Osteoblast (primary cell): Measurements from ENCODE around the gene PFDN1. TPM values are rescaled to one million over a fixed set of nuclear protein-coding genes. Genes with fewer than 3 reads are reported as not detected.

Source experiments
- DNase-seq: peaks from one replicate; pipeline ENCODE4 v3.0.0; 2011; ENCODE audit warnings: low spot score, mixed read lengths; ENCODE audit not compliant: insufficient read length; ENCODE audit errors: missing footprints
- H2AFZ ChIP-seq: 2 replicates; pipeline ENCODE4 v1.6.0; 2011; ENCODE audit warnings: mild to moderate bottlenecking, low read length
- H3K27ac ChIP-seq: 2 replicates; pipeline ENCODE4 v1.5.1; 2011; ENCODE audit warnings: mild to moderate bottlenecking, low read depth, low read length, moderate library complexity
- H3K27me3 ChIP-seq: 2 replicates; pipeline ENCODE4 v1.6.0; 2012; ENCODE audit warnings: mild to moderate bottlenecking, control low read depth, inconsistent platforms, low read length, moderate library complexity; ENCODE audit not compliant: insufficient read depth
- H3K36me3 ChIP-seq: 2 replicates; pipeline ENCODE4 v1.5.1; 2011; ENCODE audit warnings: mild to moderate bottlenecking, low read length, control low read depth, moderate library complexity; ENCODE audit not compliant: insufficient read depth
- H3K4me1 ChIP-seq: 2 replicates; pipeline ENCODE4 v1.5.1; 2011; ENCODE audit warnings: mild to moderate bottlenecking, low read length, control low read depth, moderate library complexity; ENCODE audit not compliant: insufficient read depth
- H3K4me2 ChIP-seq: 2 replicates; pipeline ENCODE4 v1.6.0; 2011; ENCODE audit warnings: mild to moderate bottlenecking, low read length; ENCODE audit not compliant: insufficient read depth
- H3K4me3 ChIP-seq: fragments of 200-600 bp; sonication (generic); 3 replicates; pipeline ENCODE4 v1.5.1; 2012; ENCODE audit warnings: mild to moderate bottlenecking, low read length, inconsistent platforms; ENCODE audit not compliant: insufficient read depth
- H3K79me2 ChIP-seq: 2 replicates; pipeline ENCODE4 v1.6.0; 2012; ENCODE audit warnings: mild to moderate bottlenecking, low read length, control low read depth, inconsistent platforms; ENCODE audit not compliant: insufficient read depth
- H3K9me3 ChIP-seq: 2 replicates; pipeline ENCODE4 v1.5.1; 2011; ENCODE audit warnings: low read depth, low read length, control low read depth
- H4K20me1 ChIP-seq: 2 replicates; pipeline ENCODE4 v1.6.0; 2012; ENCODE audit warnings: mild to moderate bottlenecking, low read length, control low read depth; ENCODE audit not compliant: insufficient read depth
- total RNA-seq: library from RNA; depleted of rRNA; stranded (reverse); fragments of >200 nt; gene quantifications from 2 replicates; pipeline ENCODE4 v1.2.3, GENCODE V29; 2012
- TF ChIP-seq, protein P1 (sequence below): IDR thresholded peaks from 2 replicates; pipeline ENCODE4 v1.5.1; 2011; ENCODE audit warnings: mild to moderate bottlenecking, low read depth, low read length, moderate library complexity; ENCODE audit errors: extremely low read depth

PFDN1 gene
- total RNA-seq, 1 donor, result 65.9 TPM

DNA sequence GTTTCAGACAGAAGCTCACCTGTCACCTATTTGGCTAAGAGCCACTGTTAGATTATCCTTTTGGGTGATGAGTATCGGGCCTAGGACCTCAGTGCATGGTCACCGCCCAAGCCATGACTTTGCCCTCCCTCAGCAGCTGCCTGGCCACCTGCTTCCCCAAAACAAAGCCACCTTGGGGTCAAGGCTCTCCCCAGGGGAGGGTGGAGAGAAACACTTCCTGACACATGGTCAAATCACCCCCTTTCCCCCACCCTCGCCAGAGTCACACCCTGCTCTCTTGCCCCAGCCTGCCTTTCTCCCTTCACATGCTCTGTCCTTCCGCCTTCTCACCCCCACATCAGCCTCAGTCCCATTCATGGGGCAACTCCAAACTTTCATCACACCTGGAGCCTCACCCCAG lies 45.2 kb upstream of the PFDN1 start:
- Histone ChIP-seq H3K4me3 (no peak overlapping the region), H3K36me3 (no peaks in the 10 kb centered on the region), H3K27ac (no peak overlapping the region), H3K9me3 (no peaks in the 10 kb centered on the region), H3K27me3 (no peaks in the 10 kb centered on the region), H3K79me2 (peaks cover 28% of the 10 kb centered on the region), H4K20me1 (peaks cover 4% of the 10 kb centered on the region), H2AFZ (no peak overlapping the region), H3K4me1 (peaks cover 28% of the 10 kb centered on the region), H3K4me2 (no peak overlapping the region)
- TF ChIP-seq, protein P1, sequence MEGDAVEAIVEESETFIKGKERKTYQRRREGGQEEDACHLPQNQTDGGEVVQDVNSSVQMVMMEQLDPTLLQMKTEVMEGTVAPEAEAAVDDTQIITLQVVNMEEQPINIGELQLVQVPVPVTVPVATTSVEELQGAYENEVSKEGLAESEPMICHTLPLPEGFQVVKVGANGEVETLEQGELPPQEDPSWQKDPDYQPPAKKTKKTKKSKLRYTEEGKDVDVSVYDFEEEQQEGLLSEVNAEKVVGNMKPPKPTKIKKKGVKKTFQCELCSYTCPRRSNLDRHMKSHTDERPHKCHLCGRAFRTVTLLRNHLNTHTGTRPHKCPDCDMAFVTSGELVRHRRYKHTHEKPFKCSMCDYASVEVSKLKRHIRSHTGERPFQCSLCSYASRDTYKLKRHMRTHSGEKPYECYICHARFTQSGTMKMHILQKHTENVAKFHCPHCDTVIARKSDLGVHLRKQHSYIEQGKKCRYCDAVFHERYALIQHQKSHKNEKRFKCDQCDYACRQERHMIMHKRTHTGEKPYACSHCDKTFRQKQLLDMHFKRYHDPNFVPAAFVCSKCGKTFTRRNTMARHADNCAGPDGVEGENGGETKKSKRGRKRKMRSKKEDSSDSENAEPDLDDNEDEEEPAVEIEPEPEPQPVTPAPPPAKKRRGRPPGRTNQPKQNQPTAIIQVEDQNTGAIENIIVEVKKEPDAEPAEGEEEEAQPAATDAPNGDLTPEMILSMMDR, result no peak
- peak; percentile 35 for DNase-seq

DNA sequence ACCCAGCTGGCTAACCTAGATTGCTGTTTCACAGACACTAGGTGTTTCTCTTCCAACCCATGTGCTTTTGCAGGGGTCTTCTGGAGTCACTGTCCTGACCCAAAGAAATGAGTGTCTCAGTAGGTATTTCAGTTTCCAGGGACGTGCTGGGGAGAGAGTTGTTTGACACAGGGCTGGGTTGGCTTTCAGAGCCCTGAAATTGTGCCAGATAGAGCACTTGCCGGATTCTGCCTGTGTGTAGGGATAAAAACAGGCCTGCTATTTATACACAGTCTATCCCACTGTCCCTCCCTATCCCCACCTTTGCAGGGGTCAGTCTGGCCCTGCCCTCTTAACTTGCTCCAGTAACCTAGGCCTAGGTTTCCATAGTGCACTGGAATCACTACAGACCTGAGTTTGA lies 44.5 kb upstream of the PFDN1 start:
- TF ChIP-seq, protein P1, result no peak
- Histone ChIP-seq H3K4me1 (peaks cover 28% of the 10 kb centered on the region), H4K20me1 (peaks cover 4% of the 10 kb centered on the region), H3K79me2 (peaks cover 34% of the 10 kb centered on the region), H3K4me3 (no peak overlapping the region), H3K27me3 (no peaks in the 10 kb centered on the region), H3K9me3 (no peaks in the 10 kb centered on the region), H3K4me2 (peak overlapping the region; percentile 96), H3K36me3 (peaks cover 1% of the 10 kb centered on the region), H2AFZ (no peak overlapping the region), H3K27ac (no peak overlapping the region)
- DNase-seq, result no peak

DNA sequence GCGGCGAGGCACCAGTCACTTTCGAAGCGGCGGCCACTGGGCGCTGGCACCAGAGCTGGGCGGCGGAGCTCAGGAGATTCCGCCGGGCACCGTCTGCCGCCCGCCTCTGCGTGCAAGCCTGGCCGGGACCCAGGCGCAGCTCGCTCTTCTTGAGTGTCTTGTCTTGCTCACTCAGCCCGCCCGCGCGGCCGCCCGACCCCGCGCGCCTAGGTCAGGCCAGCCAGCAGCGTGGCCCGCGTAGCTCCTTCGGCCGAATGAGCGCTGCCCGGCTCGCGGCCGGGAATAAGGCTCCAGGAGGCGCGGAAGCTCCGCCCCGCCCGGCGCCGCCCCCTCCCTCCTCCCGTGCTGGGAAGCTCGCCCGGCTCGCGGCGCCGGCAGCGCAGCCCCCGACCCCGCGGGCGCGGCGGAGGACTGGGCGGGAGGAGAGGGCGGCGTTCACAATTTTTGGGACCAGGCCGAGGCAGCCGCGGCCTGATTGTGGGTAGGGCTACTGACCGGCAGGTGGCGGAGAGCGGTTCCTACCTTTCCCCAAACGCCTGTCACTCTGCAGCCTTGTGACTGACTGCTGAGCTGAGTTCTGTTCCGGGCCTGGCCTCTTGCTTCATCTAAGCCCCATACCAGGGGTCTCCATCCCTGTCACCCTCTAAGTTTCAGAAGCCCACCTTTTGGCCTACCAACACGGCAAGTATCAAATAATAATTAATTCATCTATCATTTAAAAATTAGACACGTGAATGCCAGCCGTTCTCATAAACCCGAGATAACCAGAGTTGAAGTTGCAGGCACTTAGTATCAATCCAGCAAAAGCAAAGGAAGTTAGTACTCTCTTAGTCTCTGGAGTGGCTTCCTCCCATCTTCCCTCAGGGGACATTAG lies 43.7 kb upstream of the PFDN1 start, which contains the start of gene HBEGF:
Gene HBEGF (minus strand): TSS at position 256 of the 874 bp plus-strand sequence. CDS start 275 bp downstream, outside the sequence.
- TF ChIP-seq, protein P1, result peak; percentile 42
- DNase-seq, result peak; percentile 98
- H3K36me3 ChIP-seq, result peaks cover 9% of the 10 kb centered on the region
- no peaks in the 10 kb centered on the region for H3K9me3 ChIP-seq
- peaks cover 41% of the 10 kb centered on the region for H3K79me2 ChIP-seq
- peak within 1 kb of the TSS; percentile 85 for H3K4me3 ChIP-seq
- peaks cover 4% of the 10 kb centered on the region for H4K20me1 ChIP-seq
- H3K27me3 ChIP-seq, result no peaks in the 10 kb centered on the region
- H3K4me1 ChIP-seq, result peaks cover 36% of the 10 kb centered on the region
- peak within 1 kb of the TSS; percentile 96 for H3K4me2 ChIP-seq
- H3K27ac ChIP-seq, result peak within 1 kb of the TSS; percentile 65
- H2AFZ ChIP-seq, result peak within 1 kb of the TSS; percentile 89

DNA sequence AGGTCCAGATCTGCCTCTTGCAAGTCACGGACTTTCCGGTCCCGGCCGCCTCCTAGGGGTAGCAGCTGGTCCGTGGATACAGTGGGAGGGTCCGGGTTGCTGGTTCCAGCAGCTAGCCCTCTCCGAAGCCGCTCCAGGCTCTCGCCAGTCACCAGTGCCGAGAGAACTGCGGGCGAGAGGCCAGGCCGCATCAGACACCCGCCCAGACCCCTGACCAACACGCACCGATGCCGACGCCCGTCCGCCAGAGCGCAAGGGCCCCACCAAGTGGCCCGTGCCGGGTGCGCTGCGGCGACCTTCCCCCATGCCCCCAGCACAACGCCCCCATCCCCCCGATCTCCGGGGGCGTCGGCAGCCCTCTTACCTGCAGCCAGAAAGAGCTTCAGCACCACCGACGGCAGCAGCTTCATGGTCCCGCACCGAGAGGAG lies 43.0 kb upstream of the PFDN1 start:
- TF ChIP-seq, protein P1, result peak; percentile 26
- Histone ChIP-seq H3K9me3 (no peaks in the 10 kb centered on the region), H3K4me1 (peaks cover 42% of the 10 kb centered on the region), H3K27ac (peak overlapping the region; percentile 65), H3K27me3 (no peaks in the 10 kb centered on the region), H3K79me2 (peaks cover 48% of the 10 kb centered on the region), H3K4me3 (peak overlapping the region; percentile 85), H3K36me3 (peaks cover 15% of the 10 kb centered on the region), H2AFZ (peak overlapping the region; percentile 82), H4K20me1 (peaks cover 4% of the 10 kb centered on the region), H3K4me2 (peak overlapping the region; percentile 96)
- DNase-seq, result peak; percentile 94
